ENCODE data around the gene DCBLD1.

DCBLD1 gene

DNA sequence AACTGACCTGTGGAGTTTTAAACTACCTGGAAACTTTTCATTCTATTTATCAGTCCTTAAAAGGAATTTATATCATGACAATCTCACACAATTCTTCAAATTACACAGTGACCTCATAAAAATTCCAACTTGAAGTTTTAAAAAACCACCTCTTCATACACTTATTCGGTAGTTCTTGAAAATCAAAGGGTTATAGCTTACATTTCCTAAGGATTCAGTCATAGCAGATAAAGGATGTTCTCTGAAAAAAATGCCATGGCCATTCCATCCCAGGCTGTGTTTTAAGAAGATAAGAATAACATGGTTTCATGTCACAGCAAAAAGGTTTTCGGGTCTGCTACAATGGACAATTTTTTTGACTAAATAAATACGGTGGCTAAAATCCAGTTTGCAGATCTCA is 78.7 kb downstream of the DCBLD1 start:
- DNase-seq, result no peak

DNA sequence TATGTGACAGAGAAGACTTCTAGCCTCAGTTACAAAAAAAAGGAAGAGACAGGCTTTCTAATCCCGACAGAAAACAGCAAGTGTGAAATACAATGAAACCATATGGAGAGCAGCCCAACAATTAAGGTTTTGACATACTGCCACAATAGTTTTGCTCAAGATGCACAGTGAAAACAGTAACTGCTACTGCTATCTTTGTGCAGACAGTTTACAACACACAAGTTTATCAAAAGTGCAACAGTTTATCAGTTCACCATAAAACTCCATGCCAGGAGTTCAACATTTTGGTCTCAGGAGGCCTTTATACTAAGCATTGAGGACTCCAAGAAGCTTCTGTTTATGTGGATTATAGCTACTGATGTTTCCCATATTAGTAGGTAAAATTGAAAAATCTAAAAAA is 82.2 kb downstream of the DCBLD1 start:
- no peak for DNase-seq

DNA sequence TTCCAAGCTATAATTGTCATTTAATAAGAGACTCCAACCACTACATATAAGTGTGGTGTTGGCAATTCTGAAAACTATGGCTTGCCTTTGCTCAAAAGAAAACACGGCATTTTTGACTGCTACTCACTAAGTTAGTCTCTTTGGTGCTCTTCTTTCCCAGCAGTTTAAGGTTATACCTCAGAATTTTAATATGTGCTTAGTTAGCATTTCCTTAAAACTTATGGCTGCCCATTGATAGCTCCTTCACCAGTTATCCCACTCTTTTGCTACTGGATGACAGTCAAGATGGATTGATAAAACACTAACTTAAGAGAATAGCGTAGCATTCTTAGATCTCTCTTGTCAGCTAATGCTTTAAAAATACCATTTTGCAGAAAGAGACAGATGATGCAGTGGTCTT is 85.8 kb downstream of the DCBLD1 start:
- no peak for DNase-seq

DNA sequence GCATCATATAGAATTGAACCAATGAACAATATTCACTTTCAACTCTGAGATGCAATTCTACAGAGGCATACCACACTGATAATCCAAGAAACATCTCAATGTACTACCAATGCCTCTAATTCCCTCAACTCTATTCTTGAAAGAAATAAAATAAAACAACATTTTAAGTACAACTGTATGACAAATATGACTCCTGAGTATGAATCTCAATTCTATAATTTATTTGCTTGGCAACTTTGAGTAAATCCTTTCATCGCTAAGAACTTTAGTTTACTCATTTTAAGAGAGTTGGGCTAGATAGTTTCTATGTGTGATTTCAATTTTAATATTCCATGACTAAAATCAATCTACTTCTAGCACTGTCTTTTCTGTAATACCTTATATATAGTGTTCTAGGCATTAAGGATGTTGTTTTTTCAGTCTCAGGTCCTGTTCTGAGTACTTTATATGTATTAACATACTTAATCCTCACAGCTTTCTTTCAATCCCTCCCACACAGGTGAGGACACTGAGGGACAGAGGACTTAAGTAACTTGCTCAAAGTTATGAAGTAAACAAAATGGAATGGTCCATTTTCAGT is 86.4 kb downstream of the DCBLD1 start:
- DNase-seq, result no peak

DNA sequence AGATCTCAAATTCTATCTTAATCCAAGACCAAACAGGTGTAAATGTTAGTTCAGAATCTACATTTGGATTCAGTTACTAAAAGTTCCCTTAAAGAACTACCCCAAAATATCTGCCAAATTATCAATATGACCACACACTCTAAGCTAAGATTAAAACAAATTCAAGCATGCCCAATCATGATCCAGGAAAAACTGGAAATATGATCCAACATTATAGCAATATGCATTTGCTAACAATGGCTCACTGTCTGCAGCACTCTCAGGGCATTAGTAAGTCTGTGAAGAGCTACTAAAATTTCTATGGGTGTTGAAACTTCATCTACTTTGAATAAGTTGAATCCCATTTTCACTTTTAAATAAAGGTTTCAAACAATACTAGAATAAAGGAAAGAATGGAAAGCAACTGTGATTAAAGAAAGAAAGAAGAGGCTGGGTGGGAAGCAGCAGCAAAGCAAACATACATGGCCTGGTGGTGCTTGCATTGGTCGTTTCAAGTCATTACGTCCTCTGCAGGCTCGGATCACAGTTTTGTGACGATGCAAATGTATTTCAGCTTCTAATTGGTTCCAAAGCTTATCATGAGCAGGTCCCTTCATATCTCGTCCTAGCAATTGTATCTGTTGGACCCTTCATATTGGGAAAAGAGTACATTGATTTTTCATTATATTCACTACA is 90.7 kb downstream of the DCBLD1 start:
- DNase-seq, result no peak

DNA sequence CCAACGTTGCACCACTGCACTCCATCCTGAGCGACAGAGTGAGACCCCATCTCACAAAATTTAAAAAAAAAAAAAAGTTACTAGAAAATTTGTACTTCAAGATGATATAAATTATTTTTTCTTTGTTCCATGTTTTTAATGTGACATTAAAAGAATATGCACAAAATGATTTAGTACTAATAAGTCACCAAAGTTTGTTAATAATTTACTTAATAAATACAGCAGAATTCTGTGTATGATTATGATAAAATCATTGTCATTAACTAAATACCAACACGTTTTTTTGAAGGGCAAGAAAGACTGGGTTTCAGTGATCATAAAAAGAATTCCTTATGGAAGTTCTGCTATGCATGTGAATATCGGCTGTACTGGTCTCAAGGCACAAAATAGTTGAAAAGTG is 91.7 kb downstream of the DCBLD1 start:
- DNase-seq, result no peak

DNA sequence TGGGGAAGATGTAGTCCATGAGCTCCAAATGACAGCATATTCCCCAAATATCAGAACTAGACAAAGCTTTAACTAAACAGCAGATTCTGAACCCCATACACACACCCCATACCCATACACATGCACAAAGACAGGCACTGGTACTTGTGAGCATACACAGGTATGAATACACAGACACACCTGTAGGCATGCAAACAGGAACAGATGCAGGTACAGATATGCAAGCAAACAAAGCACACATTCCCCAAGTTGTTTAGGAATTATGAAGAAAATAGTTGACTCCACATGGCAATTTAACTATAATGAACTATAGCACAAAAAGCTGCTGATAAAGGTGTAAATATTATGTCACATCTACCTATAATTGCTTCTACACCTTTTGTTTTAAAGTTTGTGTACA is 103.2 kb downstream of the DCBLD1 start:
- DNase-seq, result no peak

DNA sequence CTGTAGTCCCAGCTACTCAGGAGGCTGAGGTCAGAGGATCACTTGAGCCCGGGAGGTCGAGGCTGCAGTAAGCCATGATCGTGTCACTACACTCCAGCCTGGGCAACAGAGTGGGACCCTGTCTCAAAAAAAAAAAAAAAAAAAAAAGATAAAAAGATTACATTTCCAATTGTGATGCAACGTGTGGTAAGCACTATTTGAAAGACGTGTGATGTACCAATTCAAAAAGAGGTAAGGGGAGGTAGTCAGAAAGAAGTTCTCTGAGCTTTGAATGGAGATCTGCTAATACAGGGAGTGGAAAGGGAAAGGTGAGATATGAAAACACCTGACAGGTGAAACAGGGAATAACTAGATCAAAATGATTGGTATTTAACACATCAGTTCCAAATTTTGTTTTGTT is 108.0 kb downstream of the DCBLD1 start:
- DNase-seq, result no peak

DNA sequence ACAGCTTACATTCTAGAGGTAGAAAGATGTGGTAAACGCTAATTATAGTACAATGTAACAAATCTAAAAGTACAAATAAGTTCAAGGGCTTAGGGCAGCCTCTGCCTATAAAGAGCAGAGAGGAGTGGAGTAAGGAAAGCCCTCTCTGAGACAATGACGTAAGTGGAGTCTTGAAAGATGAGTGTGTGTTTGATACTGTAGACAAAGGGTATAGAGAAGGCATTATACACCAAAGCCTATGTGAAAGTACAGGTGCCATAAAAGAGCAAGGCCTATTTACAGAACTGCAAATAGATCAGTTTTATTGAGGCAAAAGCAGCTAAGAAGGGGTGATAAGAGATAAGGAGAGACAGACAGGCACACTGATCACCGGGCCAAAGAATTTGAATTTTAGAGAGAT is 108.9 kb downstream of the DCBLD1 start:
- no peak for DNase-seq

DNA sequence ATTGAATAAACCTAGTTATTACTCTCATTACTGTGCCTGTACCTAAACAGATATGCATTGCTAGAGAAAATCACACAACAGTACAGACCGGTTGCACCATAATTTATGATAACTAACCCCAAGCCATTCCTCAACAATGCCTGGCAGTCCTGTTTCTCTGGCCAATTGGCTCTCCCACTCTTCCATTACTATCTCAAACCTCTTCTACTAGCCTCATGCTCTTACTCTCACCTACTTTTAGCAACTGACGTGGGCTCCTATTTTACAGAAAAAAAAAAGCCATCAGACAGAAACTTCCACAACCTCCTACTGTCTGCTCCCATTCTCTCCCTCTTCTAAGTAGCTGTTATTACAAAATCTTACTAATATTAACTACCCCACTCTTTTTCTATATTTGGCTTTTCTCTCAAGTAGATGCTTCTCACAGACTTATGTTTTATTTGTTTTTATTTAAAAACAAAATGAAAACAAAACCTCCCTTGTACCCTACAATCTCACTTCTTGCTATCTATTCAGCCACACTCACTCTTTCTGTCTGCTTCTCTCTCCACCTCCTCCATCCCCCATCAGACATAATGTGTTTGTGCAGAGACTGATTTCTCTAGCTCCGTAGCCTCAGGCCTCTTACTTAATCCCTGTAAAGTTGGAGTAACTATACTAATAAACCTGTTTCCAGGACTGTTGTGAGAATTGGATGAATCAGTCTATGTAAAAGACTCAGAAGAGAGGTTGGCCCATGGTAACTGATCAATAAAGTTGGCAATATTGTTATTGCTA is 110.7 kb downstream of the DCBLD1 start:
- no peak for DNase-seq

DNA sequence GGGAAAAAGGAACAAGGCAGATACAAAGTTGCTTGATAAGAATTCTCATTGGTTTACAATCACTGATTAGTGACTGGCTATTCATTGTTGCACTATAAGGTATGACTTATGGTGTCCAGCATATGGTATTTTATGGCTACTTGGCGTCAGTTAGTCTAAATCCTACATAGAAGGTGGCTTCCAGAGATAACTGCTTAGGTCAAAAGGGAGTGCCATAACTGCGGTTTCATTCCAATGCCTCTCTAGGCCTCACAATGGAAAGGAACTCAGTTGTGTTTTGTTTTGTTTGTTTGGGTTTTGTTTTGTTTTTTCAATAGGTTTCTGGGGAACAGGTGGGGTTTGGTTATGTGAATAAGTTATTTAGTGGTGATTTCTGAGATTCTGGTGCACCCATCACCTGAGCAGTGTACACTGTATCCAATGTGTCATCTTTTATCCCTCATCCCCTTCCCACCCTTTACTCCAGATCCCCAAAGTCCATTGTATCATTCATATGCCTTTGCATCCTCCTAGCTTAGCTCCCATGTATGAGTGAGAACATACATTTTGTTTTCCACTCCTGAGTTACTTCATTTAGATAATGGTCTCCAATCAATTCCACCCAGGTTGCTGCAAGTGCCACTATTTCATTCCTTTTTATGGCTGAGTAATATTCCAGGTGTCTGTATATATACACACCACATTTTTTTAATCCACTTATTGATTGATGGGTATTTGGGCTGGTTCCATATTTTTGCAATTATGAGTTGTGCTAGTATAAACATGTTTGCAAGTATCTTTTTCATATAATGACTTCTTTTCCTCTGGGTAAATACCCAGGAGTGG is 112.8 kb downstream of the DCBLD1 start:
- no peak for DNase-seq

DNA sequence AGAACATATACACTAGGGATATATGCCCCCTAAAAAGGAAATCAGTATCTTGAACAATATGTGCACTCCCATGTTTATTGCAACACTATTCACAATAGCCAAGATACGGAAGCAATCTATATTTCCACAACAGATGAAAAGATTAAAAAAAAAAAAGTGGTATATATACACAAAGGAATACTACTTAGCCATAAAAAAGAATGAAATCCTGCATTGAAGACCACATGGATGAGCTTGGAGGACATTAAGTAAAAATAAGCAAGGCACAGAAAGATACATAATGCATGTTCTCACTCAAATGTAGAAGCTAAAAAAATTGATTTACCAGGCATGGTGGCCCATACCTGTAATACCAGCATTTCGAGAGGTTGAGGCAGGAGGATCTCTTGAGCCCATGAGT is 115.3 kb downstream of the DCBLD1 start:
- DNase-seq, result no peak

All from eye (tissue), 1 donor.